KMS-11 (cell line): Measurements from ENCODE around the gene WNT4.

ENCODE experiments used
- H2AFZ ChIP-seq: fragments of 200-600 bp; sonication (generic); 2 replicates; pipeline ENCODE4 v1.6.1; 2016; ENCODE audit warnings: antibody characterized with exemption, mixed run types, low read depth
- H3K27ac ChIP-seq: fragments of 200-600 bp; sonication (generic); 2 replicates; pipeline ENCODE4 v1.6.1; 2016; ENCODE audit warnings: mild to moderate bottlenecking, mixed run types
- H3K27me3 ChIP-seq: fragments of 200-600 bp; sonication (generic); 2 replicates; pipeline ENCODE4 v1.6.1; 2017; ENCODE audit warnings: mild to moderate bottlenecking, low read depth, mixed run types, moderate library complexity; ENCODE audit not compliant: insufficient read depth
- H3K36me3 ChIP-seq: fragments of 200-600 bp; sonication (generic); 2 replicates; pipeline ENCODE4 v1.6.1; 2017; ENCODE audit warnings: mild to moderate bottlenecking, mixed run types; ENCODE audit not compliant: insufficient read depth
- H3K4me1 ChIP-seq: fragments of 200-600 bp; sonication (generic); 2 replicates; pipeline ENCODE4 v1.6.1; 2016; ENCODE audit warnings: mild to moderate bottlenecking, low read depth, mixed run types; ENCODE audit not compliant: poor library complexity, severe bottlenecking
- H3K4me2 ChIP-seq: fragments of 200-600 bp; sonication (generic); 2 replicates; pipeline ENCODE4 v1.7.0; 2016; ENCODE audit warnings: mild to moderate bottlenecking, mixed run types
- H3K4me3 ChIP-seq: fragments of 200-600 bp; sonication (generic); IDR thresholded peaks from 2 replicates; pipeline ENCODE4 v1.6.1; 2017; ENCODE audit warnings: low read depth, low read length, mixed read lengths; ENCODE audit not compliant: insufficient read depth
- H3K79me2 ChIP-seq: fragments of 200-600 bp; sonication (generic); 2 replicates; pipeline ENCODE4 v1.6.1; 2016; ENCODE audit warnings: low read depth, mixed run types; ENCODE audit not compliant: insufficient read depth
- H3K9ac ChIP-seq: fragments of 200-600 bp; sonication (generic); 2 replicates; pipeline ENCODE4 v1.6.1; 2016; ENCODE audit warnings: mild to moderate bottlenecking, mixed run types
- H4K20me1 ChIP-seq: fragments of 200-600 bp; sonication (generic); 2 replicates; pipeline ENCODE4 v1.6.1; 2016; ENCODE audit warnings: mild to moderate bottlenecking, mixed run types; ENCODE audit not compliant: insufficient read depth
- TF ChIP-seq, protein P1 (sequence below): fragments of 200-600 bp; sonication (generic); conservative IDR thresholded peaks from 2 replicates; pipeline ENCODE4 v1.6.1; 2017; ENCODE audit warnings: low read depth, mild to moderate bottlenecking, antibody characterized with exemption, low read length, moderate library complexity, mixed read lengths

WNT4 gene

DNA sequence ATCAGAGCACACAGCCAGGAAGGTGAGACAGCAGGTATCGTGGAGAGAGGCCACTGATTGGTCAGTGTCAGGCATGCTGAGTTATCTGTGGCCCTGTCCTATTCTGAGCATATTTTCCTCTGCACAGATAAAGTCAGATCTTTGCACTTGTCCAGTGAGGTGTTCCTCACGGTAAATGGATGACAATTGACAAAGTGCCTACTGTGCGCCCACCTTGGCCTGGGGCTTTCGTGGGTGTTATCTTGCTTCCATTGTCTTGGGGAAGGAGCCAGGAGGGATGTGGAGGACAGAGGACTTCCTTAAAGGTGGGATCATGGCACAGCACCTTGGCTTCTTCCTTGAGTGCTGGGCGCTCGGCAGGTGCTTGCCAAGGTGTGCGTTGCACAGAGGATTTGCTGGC lies 46.0 kb upstream of the WNT4 start:
- no peak overlapping the region for H3K27ac ChIP-seq
- H3K9ac ChIP-seq = no peak overlapping the region
- H3K4me3 ChIP-seq = no peak overlapping the region
- TF ChIP-seq, protein P1, sequence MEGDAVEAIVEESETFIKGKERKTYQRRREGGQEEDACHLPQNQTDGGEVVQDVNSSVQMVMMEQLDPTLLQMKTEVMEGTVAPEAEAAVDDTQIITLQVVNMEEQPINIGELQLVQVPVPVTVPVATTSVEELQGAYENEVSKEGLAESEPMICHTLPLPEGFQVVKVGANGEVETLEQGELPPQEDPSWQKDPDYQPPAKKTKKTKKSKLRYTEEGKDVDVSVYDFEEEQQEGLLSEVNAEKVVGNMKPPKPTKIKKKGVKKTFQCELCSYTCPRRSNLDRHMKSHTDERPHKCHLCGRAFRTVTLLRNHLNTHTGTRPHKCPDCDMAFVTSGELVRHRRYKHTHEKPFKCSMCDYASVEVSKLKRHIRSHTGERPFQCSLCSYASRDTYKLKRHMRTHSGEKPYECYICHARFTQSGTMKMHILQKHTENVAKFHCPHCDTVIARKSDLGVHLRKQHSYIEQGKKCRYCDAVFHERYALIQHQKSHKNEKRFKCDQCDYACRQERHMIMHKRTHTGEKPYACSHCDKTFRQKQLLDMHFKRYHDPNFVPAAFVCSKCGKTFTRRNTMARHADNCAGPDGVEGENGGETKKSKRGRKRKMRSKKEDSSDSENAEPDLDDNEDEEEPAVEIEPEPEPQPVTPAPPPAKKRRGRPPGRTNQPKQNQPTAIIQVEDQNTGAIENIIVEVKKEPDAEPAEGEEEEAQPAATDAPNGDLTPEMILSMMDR = no peak
- peaks cover 68% of the 10 kb centered on the region for H3K27me3 ChIP-seq
- no peaks in the 10 kb centered on the region for H4K20me1 ChIP-seq
- H3K4me1 ChIP-seq = no peaks in the 10 kb centered on the region
- no peak overlapping the region for H2AFZ ChIP-seq
- H3K36me3 ChIP-seq = no peaks in the 10 kb centered on the region
- no peaks in the 10 kb centered on the region for H3K79me2 ChIP-seq
- no peak overlapping the region for H3K4me2 ChIP-seq

DNA sequence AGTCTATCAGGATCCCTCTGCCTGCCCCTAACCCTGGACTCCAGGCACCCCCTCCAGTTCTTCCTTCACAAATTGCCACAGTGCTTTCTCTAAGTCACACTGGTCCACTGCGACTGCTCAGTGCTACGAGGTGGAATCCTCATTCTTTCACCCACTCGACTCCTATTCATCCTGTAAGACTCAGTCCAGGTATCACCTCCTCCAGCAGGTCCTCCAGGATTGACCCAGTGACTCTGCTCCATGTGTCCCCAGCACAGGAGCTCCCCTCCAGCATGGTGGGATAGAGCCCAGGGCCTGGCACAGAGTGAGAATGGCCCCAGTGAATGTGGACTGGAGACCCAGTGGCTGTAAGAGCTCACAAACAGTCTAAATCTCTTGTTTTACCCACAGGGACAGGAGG lies 45.5 kb upstream of the WNT4 start:
- TF ChIP-seq, protein P1 = no peak
- Histone ChIP-seq H3K4me3 (no peak overlapping the region), H4K20me1 (no peaks in the 10 kb centered on the region), H3K9ac (no peak overlapping the region), H3K36me3 (no peaks in the 10 kb centered on the region), H2AFZ (no peak overlapping the region), H3K27me3 (peaks cover 68% of the 10 kb centered on the region), H3K27ac (no peak overlapping the region), H3K4me1 (no peaks in the 10 kb centered on the region), H3K79me2 (no peaks in the 10 kb centered on the region), H3K4me2 (no peak overlapping the region)

DNA sequence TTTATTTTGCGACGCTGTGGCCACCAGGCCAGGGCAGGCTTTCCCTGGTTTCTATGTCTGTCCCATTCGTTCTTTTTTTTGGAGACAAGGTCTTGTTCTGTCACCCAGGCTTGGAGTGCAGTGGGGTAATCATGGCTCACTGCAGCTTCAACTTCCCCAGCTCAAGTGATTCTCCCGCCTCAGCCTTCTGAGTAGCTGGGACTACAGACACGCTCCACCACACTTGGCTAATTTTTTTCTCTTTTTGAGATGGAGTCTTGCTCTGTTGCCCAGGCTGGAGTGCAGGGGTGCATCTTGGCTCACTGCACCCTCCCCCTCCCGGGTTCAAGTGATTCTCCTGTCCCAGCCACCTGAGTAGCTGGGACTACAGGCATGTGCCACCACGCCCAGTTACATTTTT lies 43.4 kb upstream of the WNT4 start:
- Histone ChIP-seq H3K9ac (no peak overlapping the region), H2AFZ (no peak overlapping the region), H3K79me2 (no peaks in the 10 kb centered on the region), H3K36me3 (no peaks in the 10 kb centered on the region), H3K27me3 (peaks cover 73% of the 10 kb centered on the region), H3K4me2 (no peak overlapping the region), H3K4me3 (no peak overlapping the region), H4K20me1 (no peaks in the 10 kb centered on the region), H3K4me1 (no peaks in the 10 kb centered on the region), H3K27ac (no peak overlapping the region)
- TF ChIP-seq, protein P1 = no peak

DNA sequence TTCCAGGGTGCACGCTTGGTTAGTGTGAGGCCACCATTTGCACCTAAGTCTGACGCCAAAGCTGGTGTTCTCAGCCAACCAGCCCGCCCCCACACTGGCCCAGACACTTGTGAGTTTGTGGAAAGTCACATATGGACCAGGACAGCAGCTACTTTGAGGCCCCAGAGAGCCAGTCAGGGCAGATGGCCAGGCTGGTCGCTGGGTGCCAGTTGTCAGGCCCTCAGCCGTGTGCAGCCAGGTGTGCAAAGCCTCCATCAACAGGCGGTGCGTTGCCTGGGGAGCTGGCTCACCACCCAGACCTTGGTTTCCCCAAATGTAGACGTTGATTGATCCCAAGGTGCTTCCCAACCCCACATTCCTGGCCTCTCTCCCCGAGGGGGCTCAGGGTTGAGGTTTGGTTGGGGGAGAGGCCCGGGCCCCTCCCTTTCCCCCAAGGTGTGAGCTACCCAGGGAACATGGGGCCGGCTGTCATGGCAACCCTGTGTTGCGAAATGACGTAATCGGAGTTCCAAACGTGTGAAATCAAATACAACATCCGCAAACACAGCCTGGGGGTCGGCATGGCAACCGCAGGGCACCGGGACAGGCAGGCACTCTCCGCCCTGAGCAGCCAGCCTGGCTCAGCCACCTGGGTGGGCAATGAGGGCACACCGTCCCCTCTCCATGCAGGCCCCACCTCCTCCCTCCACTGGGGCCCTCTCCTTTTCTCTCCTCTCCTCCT lies 42.2 kb upstream of the WNT4 start:
- Histone ChIP-seq H2AFZ (no peak overlapping the region), H3K4me2 (no peak overlapping the region), H4K20me1 (no peaks in the 10 kb centered on the region), H3K4me3 (no peak overlapping the region), H3K79me2 (no peaks in the 10 kb centered on the region), H3K36me3 (no peaks in the 10 kb centered on the region), H3K4me1 (no peaks in the 10 kb centered on the region), H3K9ac (no peak overlapping the region), H3K27ac (no peak overlapping the region), H3K27me3 (peaks cover 68% of the 10 kb centered on the region)
- TF ChIP-seq, protein P1 = no peak
